Hepatocyte (in vitro differentiated cells): ENCODE measurements around the gene CHCHD6. TPM values are rescaled to one million over a fixed set of nuclear protein-coding genes. Genes with fewer than 3 reads are reported as not detected.

Source experiments
- DNase-seq: peaks from one replicate; pipeline ENCODE4 v3.0.0-alpha.2; 2016; ENCODE audit warnings: low spot score
- H2AFZ ChIP-seq: fragments of 200-600 bp; sonication (generic); 2 replicates; pipeline ENCODE4 v1.6.0; 2016; ENCODE audit warnings: antibody characterized with exemption, mild to moderate bottlenecking
- H3K27ac ChIP-seq: fragments of 200-600 bp; sonication (generic); 2 replicates; pipeline ENCODE4 v1.5.1; 2016; ENCODE audit warnings: mild to moderate bottlenecking
- H3K27me3 ChIP-seq: fragments of 200-600 bp; sonication (generic); 2 replicates; pipeline ENCODE4 v1.6.1; 2016
- H3K36me3 ChIP-seq: fragments of 200-600 bp; sonication (generic); replicated peaks from 2 replicates; pipeline ENCODE4 v1.5.1; 2016; ENCODE audit warnings: low read depth; ENCODE audit not compliant: insufficient read depth
- H3K4me1 ChIP-seq: fragments of 200-600 bp; sonication (generic); 2 replicates; pipeline ENCODE4 v1.5.1; 2016; ENCODE audit warnings: mild to moderate bottlenecking, moderate library complexity; ENCODE audit not compliant: insufficient read depth
- H3K4me2 ChIP-seq: fragments of 200-600 bp; sonication (generic); 2 replicates; pipeline ENCODE4 v1.6.0; 2016
- H3K4me3 ChIP-seq: fragments of 200-600 bp; sonication (generic); 2 replicates; pipeline ENCODE4 v1.5.1; 2016; ENCODE audit warnings: mild to moderate bottlenecking
- H3K79me2 ChIP-seq: fragments of 200-600 bp; sonication (generic); 2 replicates; pipeline ENCODE4 v1.6.0; 2017; ENCODE audit warnings: mild to moderate bottlenecking
- H3K9me2 ChIP-seq: fragments of 200-600 bp; sonication (generic); replicated peaks from 2 replicates; pipeline ENCODE4 v1.6.0; 2017; ENCODE audit warnings: mild to moderate bottlenecking; ENCODE audit not compliant: insufficient read depth
- H3K9me3 ChIP-seq: fragments of 200-600 bp; sonication (generic); 2 replicates; pipeline ENCODE4 v1.5.1; 2016; ENCODE audit warnings: low read depth, mild to moderate bottlenecking
- H4K20me1 ChIP-seq: fragments of 200-600 bp; sonication (generic); 2 replicates; pipeline ENCODE4 v1.6.0; 2016; ENCODE audit warnings: mild to moderate bottlenecking; ENCODE audit not compliant: insufficient read depth, poor library complexity, severe bottlenecking
- EZH2 ChIP-seq: fragments of 200-600 bp; sonication (generic); IDR thresholded peaks from 2 replicates; pipeline ENCODE4 v1.6.1; 2016; ENCODE audit warnings: antibody characterized with exemption, mild to moderate bottlenecking, borderline replicate concordance
- EZH2phosphoT487 ChIP-seq: fragments of 200-600 bp; sonication (generic); IDR thresholded peaks from one replicate; pipeline ENCODE4 v1.6.1; 2018; ENCODE audit warnings: antibody characterized with exemption, mild to moderate bottlenecking, low read depth, moderate library complexity; ENCODE audit not compliant: unreplicated experiment, severe bottlenecking
- WGBS: methylation state at CpG from one replicate; pipeline ENCODE4 v1.1.6; 2016; ENCODE audit warnings: low lambda C conversion rate; ENCODE audit errors: missing lambda C conversion rate; 5-methylcytosine and 5-hydroxymethylcytosine counted together
- polyA plus RNA-seq: library from polyadenylated mRNA; unstranded; fragments of >200 nt; fragmentation: Nextera tagmentation; extraction: Ambion mirVana; gene quantifications from 2 replicates; pipeline ENCODE4 v1.2.1, GENCODE V29; 2016
- total RNA-seq: library from RNA; depleted of rRNA; stranded (reverse); fragments of >200 nt; gene quantifications from 2 replicates; pipeline ENCODE4 v1.2.3, GENCODE V29; 2014
- TF ChIP-seq, protein P1 (sequence below): fragments of 200-600 bp; sonication (generic); IDR thresholded peaks from 2 replicates; pipeline ENCODE4 v1.5.1; 2016; ENCODE audit warnings: antibody characterized with exemption, mild to moderate bottlenecking; ENCODE audit not compliant: poor library complexity

Gene CHCHD6
- total and polyA plus RNA-seq, 2 experiments from 2014 or later, result 13.8 to 19.7 TPM

DNA sequence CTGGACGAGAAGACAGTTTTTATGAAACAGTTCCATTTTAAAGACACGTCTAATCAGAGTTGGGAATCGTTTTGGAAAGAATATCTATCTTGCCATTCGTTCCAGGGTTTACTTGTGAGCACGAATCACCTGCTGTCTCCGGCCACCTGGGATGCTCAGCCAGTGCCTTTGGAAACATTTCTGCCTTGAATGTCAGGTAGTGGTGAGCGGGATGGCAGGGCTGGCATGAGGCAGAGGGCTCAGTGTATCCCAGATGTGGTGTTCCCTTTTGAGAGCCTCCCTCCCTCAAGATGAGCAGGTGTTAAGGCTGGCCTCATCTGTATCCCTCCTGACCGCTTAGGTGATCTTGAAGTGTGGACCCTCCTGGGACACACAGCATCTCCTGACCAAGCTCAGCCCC is 231.0 kb downstream of the CHCHD6 start:
- H3K79me2 ChIP-seq, result no peaks in the 10 kb centered on the region
- no peaks in the 10 kb centered on the region for H3K9me2 ChIP-seq
- no peaks in the 10 kb centered on the region for H4K20me1 ChIP-seq
- H3K9me3 ChIP-seq, result no peaks in the 10 kb centered on the region
- no peaks in the 10 kb centered on the region for H3K4me1 ChIP-seq
- H3K4me2 ChIP-seq, result no peak overlapping the region
- peaks cover 6% of the 10 kb centered on the region for H3K27me3 ChIP-seq
- DNase-seq, result no peak
- TF ChIP-seq, protein P1, sequence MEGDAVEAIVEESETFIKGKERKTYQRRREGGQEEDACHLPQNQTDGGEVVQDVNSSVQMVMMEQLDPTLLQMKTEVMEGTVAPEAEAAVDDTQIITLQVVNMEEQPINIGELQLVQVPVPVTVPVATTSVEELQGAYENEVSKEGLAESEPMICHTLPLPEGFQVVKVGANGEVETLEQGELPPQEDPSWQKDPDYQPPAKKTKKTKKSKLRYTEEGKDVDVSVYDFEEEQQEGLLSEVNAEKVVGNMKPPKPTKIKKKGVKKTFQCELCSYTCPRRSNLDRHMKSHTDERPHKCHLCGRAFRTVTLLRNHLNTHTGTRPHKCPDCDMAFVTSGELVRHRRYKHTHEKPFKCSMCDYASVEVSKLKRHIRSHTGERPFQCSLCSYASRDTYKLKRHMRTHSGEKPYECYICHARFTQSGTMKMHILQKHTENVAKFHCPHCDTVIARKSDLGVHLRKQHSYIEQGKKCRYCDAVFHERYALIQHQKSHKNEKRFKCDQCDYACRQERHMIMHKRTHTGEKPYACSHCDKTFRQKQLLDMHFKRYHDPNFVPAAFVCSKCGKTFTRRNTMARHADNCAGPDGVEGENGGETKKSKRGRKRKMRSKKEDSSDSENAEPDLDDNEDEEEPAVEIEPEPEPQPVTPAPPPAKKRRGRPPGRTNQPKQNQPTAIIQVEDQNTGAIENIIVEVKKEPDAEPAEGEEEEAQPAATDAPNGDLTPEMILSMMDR, result no peak
- TF ChIP-seq EZH2 (no peak), EZH2phosphoT487 (no peak)
- no peak overlapping the region for H3K27ac ChIP-seq
- 95% methylated on average over 8 of the region's 8 CpGs for WGBS
- no peak overlapping the region for H3K4me3 ChIP-seq
- H2AFZ ChIP-seq, result no peak overlapping the region
- no peaks in the 10 kb centered on the region for H3K36me3 ChIP-seq

DNA sequence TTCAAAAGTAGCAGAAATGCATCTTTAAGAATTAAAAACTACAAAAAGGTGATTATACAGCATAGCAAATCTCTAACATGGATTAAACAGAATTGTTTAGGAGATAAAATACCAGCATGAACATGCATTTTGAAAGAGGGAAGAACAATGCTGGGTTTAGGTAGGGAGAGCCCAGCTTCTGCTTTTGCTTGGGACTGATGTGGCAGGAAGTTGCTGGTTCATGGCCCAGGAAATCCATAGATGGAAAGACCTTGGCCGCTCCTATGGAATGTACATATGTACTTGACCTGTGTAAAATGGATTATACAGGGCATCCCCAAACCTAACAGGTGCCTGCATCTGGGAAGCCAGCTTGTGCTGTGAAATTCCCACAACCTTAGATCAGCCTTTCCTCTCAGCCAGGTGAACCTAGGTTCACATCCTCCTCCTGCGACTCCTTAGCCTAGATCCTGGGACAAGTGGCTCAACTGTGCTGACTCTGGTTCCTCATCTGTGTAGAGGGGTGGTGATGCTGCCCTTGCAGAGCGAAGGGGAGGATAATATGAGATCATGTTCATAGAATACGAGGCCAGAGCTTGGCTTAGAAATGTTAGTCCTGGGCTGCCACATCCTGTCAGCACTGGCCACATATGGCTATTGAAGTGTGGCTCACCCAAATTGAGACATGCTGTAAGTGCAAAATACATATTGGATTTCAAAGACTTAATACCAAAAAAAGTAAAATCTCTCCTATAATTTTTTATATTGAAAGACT is 231.9 kb downstream of the CHCHD6 start:
- Histone ChIP-seq H3K4me3 (no peak overlapping the region), H3K4me1 (no peaks in the 10 kb centered on the region), H3K27me3 (no peaks in the 10 kb centered on the region), H3K9me2 (no peaks in the 10 kb centered on the region), H4K20me1 (no peaks in the 10 kb centered on the region), H3K9me3 (no peaks in the 10 kb centered on the region), H3K27ac (no peak overlapping the region), H3K79me2 (no peaks in the 10 kb centered on the region), H3K36me3 (no peaks in the 10 kb centered on the region), H2AFZ (no peak overlapping the region), H3K4me2 (no peak overlapping the region)
- no peak for DNase-seq
- WGBS, result 99% methylated on average over 4 of the region's 4 CpGs
- no peak for TF ChIP-seq EZH2
- TF ChIP-seq EZH2phosphoT487, result no peak
- TF ChIP-seq, protein P1, result no peak

DNA sequence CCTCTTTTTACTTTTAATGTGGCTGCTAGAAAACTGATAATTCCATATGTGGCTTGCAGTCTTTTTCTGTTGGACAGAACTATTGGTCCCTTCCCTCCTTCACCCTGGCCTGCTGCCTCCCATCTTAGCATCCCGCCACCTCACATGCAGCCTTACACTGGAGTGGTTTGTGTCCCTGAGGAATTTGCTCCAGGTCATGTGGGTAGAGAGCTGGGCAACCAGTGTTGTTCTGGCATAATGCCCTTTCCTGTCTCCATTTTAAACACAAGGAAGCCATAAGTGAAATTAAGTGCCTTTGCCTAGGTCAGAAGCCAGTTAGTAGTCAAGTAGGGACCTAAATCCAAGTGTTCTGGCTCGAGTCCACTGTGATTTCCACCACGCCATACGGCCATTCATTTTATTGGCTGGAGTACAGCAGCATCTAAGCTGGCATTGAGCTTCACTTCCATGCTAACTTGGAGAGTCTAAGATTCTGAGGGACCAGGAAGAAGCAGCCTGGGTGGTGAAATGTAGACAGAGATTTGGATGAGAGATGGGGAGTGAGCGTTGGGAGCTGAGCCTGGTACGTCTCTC is 232.9 kb downstream of the CHCHD6 start:
- H3K79me2 ChIP-seq, result no peaks in the 10 kb centered on the region
- no peaks in the 10 kb centered on the region for H4K20me1 ChIP-seq
- no peaks in the 10 kb centered on the region for H3K9me2 ChIP-seq
- no peaks in the 10 kb centered on the region for H3K4me1 ChIP-seq
- WGBS, result 89% methylated on average over 6 of the region's 6 CpGs
- no peaks in the 10 kb centered on the region for H3K36me3 ChIP-seq
- H3K27me3 ChIP-seq, result no peaks in the 10 kb centered on the region
- no peak overlapping the region for H3K4me3 ChIP-seq
- H3K27ac ChIP-seq, result no peak overlapping the region
- TF ChIP-seq EZH2 (no peak), EZH2phosphoT487 (no peak)
- TF ChIP-seq, protein P1, result no peak
- no peak for DNase-seq
- no peak overlapping the region for H2AFZ ChIP-seq
- no peak overlapping the region for H3K4me2 ChIP-seq
- H3K9me3 ChIP-seq, result no peaks in the 10 kb centered on the region
